HG02884 (cell line): ENCODE measurements around the gene ZCCHC7.
"Not testable (repeated sequence)": the region's sequence is repeated elsewhere in the genome, so short reads cannot be mapped to it uniquely, and the experiment has no call there.

Source experiments
- ATAC-seq: cut with Tn5 transposase; IDR thresholded peaks from one replicate; pipeline ENCODE4 v1.9.1; 2021; ENCODE audit warnings: mild to moderate bottlenecking, moderate library complexity; ENCODE audit not compliant: unreplicated experiment

The ZCCHC7 gene

GRCh38 chr9:37290366-37290939 lies 170.1 kb downstream of the ZCCHC7 start:
- no peak for ATAC-seq

GRCh38 chr9:37290940-37291485 lies 170.6 kb downstream of the ZCCHC7 start:
- ATAC-seq: no peak

GRCh38 chr9:37291612-37292238 lies 171.4 kb downstream of the ZCCHC7 start:
- ATAC-seq: not testable (repeated sequence)

- no peak for ATAC-seq
Measured at GRCh38 chr9:37292896-37293295, 172.5 kb downstream of the ZCCHC7 start.

- ATAC-seq: peak; percentile 63
Measured at GRCh38 chr9:37293664-37294524, 173.5 kb downstream of the ZCCHC7 start.

GRCh38 chr9:37295178-37295577 lies 174.8 kb downstream of the ZCCHC7 start:
- ATAC-seq: no peak

GRCh38 chr9:37295796-37296195 lies 175.4 kb downstream of the ZCCHC7 start:
- ATAC-seq: no peak

GRCh38 chr9:37297592-37297991 lies 177.2 kb downstream of the ZCCHC7 start:
- ATAC-seq: no peak

GRCh38 chr9:37300620-37301019 lies 180.2 kb downstream of the ZCCHC7 start:
- ATAC-seq: no peak

GRCh38 chr9:37301042-37301853 lies 180.9 kb downstream of the ZCCHC7 start:
- ATAC-seq: no peak

- ATAC-seq: no peak
Measured at GRCh38 chr9:37301854-37302172, 181.4 kb downstream of the ZCCHC7 start.

GRCh38 chr9:37302277-37302676 lies 181.9 kb downstream of the ZCCHC7 start:
- peak; percentile 86 for ATAC-seq

- ATAC-seq: not testable (repeated sequence)
Measured at GRCh38 chr9:37303272-37303671, 182.9 kb downstream of the ZCCHC7 start.

GRCh38 chr9:37309136-37309535 lies 188.8 kb downstream of the ZCCHC7 start:
- ATAC-seq: no peak

- ATAC-seq: no peak
Measured at GRCh38 chr9:37311938-37312708, 191.7 kb downstream of the ZCCHC7 start.

GRCh38 chr9:37324261-37324683 lies 203.9 kb downstream of the ZCCHC7 start:
- ATAC-seq: peak; percentile 68

GRCh38 chr9:37324691-37325490 lies 204.5 kb downstream of the ZCCHC7 start:
- ATAC-seq: peak; percentile 37

- no peak for ATAC-seq
Measured at GRCh38 chr9:37325778-37326177, 205.4 kb downstream of the ZCCHC7 start.

GRCh38 chr9:37327553-37327952 lies 207.2 kb downstream of the ZCCHC7 start:
- no peak for ATAC-seq
